NCI-H187 treated with DMSO at 0.1 percent for 48 hours (cell line): Measurements from ENCODE around the gene CDH4.
A peak's percentile ranks its signal among the peaks of the same experiment; 100 is the strongest.

ENCODE experiments used
- DNase-seq: peaks from one replicate; lab custom pipeline; 2025; lab: John Stamatoyannopoulos, UW

Gene CDH4

DNA sequence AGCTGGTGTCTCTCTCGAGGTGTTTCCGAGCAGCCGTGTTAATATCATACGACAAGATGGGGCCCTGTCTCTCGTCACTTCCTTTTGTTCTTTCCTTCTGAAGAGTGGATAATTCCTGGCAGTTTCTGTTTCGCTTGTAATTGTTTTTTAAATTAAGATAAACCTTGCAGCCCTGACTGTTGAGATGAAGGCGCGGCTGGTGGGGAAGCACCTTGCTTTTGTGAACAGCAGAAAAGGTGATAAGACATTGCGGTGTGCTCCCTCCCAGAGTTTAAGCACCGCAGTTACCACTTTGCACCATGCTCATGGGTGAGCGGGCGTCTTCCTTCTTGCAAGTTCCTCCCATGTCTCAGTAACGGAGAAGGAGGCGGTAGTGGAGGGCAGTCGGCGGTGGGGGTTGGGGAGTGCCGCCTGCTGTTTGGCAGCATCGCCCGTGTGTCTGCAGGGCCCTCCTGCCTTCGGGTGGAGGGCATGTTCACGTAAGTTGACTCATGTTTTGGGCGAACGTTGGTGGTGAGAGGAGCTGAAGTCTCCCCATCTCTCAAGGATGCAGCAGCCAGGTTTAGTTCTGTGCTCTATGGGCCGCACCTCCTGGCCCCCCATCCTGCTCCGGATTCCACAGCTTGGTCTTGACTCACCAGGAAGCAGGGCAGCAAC, 467.8 kb downstream of the CDH4 start:
- no peak for DNase-seq

DNA sequence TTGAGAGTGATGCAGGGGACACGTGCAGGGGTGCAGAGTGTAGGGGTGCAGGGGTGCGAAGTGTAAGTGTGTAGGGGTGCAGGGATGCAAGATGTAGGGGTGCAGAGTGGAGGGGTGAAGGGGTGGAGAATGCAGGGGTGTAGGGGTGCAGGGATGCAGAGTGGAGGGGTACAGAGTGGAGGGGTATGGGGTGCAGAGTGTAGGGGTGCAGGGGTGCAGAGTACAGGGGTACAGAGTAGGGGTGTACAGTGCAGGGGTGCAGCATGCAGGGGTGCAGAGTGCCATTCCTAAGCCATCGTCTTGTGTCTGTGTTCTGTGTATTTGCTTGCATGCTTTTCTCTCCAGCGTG, 468.3 kb downstream of the CDH4 start:
- no peak for DNase-seq

DNA sequence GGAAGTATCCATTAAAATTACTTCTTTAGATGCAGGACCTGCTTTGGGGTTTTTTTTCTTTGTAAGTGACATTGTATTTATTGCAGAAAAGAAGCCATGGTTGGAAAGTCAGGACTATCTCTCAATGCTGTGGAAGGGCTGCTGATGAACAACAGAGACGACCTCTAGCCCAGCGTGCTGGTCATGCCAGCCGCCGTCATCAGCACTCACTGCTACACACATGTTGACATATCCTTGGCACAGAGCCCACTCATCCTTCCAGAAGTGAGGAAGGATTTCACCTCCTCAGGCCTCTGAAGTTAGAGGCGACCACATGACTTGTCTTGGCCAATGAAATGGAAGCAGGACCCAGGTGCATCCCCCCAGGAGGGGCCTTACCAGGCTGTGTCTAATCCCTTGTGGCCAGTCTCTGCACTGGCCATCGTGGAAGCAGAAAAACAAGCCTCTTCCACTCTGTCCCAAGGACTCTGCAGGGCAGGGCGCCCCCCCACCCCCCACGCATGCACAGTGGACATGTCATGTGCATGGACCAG, 470.2 kb downstream of the CDH4 start:
- no peak for DNase-seq

DNA sequence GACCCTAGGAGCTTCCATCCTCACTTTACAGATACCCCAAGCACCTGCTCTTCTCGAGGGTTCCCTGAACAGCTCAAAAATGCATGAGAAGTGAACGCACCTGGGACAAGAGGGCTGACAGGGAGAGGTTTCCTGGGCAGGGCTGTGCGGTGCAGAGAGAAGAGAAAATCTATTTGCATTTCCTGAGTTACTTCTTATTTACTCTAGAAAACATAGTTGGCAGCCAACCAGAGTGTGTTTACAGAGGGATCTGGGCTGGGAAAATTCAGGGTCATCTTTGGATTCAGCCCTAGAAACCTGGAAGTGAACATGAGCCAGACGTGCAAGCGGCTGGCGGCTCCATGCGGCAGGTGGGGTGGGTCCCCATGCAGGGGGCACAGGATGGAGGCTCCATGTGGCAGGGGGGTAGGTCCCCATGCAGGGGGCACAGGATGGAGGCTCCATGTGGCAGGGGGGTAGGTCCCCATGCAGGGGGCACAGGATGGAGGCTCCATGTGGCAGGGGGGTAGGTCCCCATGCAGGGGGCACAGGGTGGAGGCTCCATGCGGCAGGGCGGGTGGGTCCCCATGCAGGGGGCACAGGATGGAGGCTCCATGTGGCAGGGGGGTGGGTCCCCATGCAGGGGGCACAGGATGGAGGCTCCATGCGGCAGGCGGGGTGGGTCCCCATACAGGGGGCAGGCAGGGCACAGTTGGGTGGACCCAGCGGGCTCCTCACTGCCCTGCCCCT, 471.6 kb downstream of the CDH4 start:
- DNase-seq, result no peak

GRCh38 chr20:61724376-61724775, 472.3 kb downstream of the CDH4 start:
- no peak for DNase-seq

DNA sequence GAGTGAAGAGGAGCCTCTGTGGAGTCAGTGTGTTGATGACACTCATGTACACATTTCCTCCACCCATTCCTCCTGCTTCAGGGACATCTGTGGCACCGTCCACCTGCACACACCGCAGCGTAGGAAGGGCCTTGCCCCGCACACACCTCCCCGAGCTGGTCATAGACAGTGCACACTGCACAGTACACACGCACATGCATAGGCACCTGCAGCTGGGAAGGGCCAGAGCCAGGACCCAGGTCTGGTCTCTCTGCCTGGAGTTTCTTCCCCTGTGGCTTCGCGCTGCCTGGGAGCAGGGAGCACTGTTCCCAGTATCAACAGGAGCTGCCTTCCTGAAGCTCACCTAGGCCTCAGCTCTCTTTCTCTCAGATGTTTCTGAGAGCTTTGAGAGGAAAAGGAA, 473.1 kb downstream of the CDH4 start:
- no peak for DNase-seq

GRCh38 chr20:61725966-61726365, 473.9 kb downstream of the CDH4 start:
- DNase-seq, result no peak

GRCh38 chr20:61726979-61727378, 474.9 kb downstream of the CDH4 start:
- DNase-seq, result no peak

- DNase-seq, result peak; percentile 15
Measured at GRCh38 chr20:61727761-61728160, 475.7 kb downstream of the CDH4 start.

DNA sequence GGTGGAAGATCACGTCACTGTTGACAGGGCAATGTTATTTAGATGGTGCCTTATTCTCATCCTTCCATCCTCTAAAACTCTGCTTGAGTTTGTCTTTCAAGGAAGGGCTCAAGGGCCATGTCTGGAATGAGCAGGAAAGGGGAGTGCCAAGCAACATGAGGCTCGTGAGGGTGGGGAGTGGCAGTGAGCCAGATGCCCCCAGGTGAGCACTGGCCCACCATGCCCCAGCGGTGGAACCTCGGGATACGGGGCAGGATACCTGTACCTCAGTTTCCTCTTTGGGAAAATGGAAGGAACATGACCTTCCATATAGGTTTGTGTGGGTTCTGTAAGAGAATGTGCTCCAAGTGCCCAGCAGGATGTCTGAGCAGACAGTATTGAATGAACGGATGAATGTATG, 476.3 kb downstream of the CDH4 start:
- no peak for DNase-seq

DNA sequence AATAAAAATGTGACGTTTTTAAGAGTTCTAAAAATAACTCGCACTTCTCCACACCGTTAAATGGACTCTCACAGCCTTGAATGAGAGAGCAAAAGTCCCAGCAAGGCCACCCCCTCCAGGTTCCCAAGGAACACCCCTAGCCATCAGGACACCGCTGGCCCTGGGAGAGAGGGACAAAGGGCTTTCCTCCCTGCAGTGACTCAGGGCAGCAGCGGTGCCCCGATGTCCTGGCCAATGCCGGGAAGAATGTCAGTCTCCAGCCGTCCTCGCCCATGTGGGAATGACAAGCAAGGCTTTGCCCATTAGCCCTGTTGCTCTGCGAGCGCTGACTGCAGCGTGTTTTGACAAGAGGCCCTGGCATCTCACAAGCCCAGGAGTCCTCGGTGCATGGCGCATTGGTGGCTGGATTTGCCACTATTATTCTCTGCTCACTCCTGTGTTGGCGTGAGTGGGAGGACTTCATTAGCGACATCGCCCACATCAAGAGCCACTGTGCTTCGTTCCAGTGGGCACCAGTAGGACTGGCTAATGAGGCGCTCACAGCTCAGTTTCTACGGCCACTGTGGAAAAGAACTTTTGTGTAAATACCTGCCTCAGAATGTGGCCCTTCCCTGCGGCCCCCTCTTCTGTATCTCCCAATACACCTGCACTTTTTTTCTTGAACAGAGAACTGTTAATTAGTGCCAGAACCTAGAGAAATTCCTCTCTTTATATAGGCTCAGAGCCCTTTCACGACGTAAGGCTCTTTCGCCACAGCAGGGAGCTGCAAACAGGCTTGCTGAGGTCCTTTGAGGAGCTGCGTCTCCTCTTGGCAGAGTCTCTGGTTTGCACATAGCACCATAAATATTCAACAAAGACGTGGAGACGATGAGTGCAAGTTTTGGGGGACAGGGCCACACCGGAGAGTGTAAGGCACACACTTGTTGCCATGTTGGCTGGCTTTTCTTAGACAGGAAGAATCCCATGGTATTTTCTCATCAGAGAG, 477.0 kb downstream of the CDH4 start:
- DNase-seq, result no peak

- DNase-seq, result no peak
Measured at GRCh38 chr20:61730631-61731362, 478.7 kb downstream of the CDH4 start.

DNA sequence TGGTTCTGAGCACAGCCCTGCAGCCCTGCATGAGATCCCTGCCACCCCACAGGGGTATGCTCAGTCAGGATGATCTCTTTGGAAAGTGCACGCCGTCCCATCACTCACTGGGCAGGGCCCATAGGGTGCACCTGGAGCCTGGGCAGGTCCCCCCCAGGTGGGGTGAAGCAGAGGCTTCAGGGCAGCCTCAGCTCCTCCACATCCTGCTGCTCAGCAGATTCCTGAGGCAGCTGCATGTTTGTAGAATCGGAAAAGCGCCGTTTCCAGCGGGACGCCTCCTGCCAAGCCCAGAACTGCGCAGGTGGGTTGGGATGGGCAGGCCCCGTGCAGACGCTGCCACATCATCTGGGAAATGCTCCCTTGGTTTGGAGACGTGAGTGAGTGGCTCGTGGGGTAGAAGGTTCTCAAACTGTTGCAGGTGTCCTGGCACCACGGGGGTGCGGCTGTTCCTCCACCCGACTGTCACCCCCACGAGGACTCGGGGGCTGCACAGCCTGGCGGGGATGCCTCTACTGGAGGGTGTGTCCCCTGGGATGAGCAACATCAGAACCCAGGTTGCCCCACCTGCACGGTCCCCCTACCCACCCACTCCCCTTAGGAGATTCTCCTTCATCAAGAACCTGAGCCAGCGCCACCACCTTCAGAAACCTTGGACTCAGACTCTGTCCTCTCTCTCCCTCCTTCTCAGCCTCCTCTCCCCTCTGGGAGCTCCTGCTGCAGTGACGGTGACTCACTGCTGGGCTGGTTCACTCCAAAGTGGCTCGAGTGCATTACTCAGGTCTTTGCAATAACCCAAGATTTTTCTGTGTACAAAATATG, 479.5 kb downstream of the CDH4 start:
- no peak for DNase-seq

GRCh38 chr20:61732511-61733210, 480.6 kb downstream of the CDH4 start:
- DNase-seq, result no peak

- no peak for DNase-seq
Measured at GRCh38 chr20:61733216-61733615, 481.2 kb downstream of the CDH4 start.

DNA sequence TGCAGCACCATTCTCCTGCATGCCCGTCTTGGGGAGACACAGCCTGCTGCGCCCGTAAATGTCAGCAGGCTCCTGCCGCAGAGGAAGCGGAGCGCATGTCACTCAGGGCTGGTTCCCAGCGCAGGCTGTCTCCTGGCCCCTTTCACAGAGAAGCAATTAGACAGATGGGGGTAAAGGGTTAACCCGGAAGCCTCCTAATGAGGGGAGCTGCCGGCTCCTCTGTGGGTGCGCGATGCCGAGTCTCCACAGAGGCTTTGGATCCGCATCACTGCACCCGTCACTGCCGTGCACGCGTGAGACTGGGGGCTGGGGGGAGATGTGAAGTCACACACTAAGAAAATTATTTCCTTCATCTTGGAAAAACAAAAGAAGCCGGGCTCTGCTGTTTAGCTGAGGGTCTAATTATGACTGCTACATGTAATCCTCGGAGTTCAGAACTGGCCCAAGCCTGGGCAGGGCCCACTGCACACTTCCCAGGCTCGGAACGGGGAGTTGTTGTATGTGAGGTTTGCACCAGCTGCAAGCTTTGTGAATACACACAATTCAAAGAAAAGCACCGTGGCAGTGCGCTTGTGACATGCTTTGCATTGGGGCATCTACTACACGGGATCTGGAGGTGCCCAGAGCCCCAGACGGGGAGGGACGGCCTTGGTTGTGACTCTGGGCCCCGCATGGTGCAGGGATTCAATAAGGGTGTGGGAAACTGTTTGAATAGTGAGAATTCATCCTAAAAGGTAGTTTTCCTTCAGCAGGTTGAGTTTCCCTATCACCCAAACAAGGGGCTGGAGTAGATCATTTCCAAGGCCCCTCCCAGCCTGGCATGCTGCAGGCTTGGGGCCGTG, 482.1 kb downstream of the CDH4 start:
- no peak for DNase-seq

GRCh38 chr20:61734733-61735502, 482.9 kb downstream of the CDH4 start:
- DNase-seq, result no peak

DNA sequence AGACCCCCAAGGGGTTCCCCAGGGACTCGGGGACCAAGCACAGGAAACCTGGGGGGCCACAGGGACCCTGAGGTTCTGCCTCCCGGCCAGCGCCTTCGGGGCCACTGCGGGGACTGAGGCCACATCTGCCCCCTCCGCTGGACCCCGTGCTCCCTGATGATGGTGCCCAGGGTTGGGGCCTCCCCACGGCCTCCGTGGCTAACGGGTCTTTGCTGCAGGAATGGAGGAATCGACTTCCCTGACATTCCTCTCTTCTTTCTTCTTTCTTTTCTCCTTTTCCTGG, 483.4 kb downstream of the CDH4 start:
- no peak for DNase-seq
